G401 (cell line): ENCODE results near the gene MARCHF4. TPM values are rescaled to one million over a fixed set of nuclear protein-coding genes. Genes with fewer than 3 reads are reported as not detected.
A peak's percentile ranks its signal among the peaks of the same experiment; 100 is the strongest.
"Not testable (repeated sequence)": the region's sequence is repeated elsewhere in the genome, so short reads cannot be mapped to it uniquely, and the experiment has no call there.

ENCODE experiments used
- DNase-seq: peaks from one replicate; pipeline ENCODE4 v3.0.0-alpha.2; 2015; ENCODE audit warnings: low spot score
- in situ Hi-C: cut with HindIII; loops from 2 replicates; pipeline ENCODE4 v1.10.0; 2016; ENCODE audit warnings: low sequenced_read_pairs, mixed read lengths
- total RNA-seq: library from RNA; depleted of rRNA; stranded (reverse); fragments of >200 nt; shearing (Covaris generic); gene quantifications from 2 replicates; pipeline ENCODE4 v1.2.3, GENCODE V29; 2014

Gene MARCHF4
- total RNA-seq, 1 experiment from 2014 or later, result 0.14 TPM

- no peak for DNase-seq
- in situ Hi-C loops, result no loop called here
These were observed 20.9 kb upstream of the MARCHF4 start for GRCh38 chr2:216392945-216393840.

GRCh38 chr2:216392018-216392562 lies 19.8 kb upstream of the MARCHF4 start:
- in situ Hi-C loops, result no loop called here
- DNase-seq, result peak; percentile 25

- DNase-seq, result no peak
- in situ Hi-C loops, result no loop called here
These were observed 19.1 kb upstream of the MARCHF4 start for GRCh38 chr2:216391401-216391800.

GRCh38 chr2:216389570-216389969 lies 17.3 kb upstream of the MARCHF4 start:
- in situ Hi-C loops, result no loop called here
- no peak for DNase-seq

- DNase-seq, result no peak
- in situ Hi-C loops, result no loop called here
These were observed 16.0 kb upstream of the MARCHF4 start for GRCh38 chr2:216388046-216388884.

- DNase-seq, result no peak
- in situ Hi-C loops, result no loop called here
These were observed 15.0 kb upstream of the MARCHF4 start for GRCh38 chr2:216387262-216387661.

- no peak for DNase-seq
- in situ Hi-C loops, result no loop called here
These were observed 13.2 kb upstream of the MARCHF4 start for GRCh38 chr2:216385478-216385877.

- in situ Hi-C loops, DNase-seq: not testable (repeated sequence)
These were observed 12.1 kb upstream of the MARCHF4 start for GRCh38 chr2:216384409-216384808.

GRCh38 chr2:216379977-216380376 lies 7.7 kb upstream of the MARCHF4 start:
- in situ Hi-C loops, result no loop called here
- DNase-seq, result no peak

- in situ Hi-C loops, result no loop called here
- no peak for DNase-seq
These were observed 3.0 kb upstream of the MARCHF4 start for GRCh38 chr2:216375286-216375685.

GRCh38 chr2:216373896-216374295 lies 1.6 kb upstream of the MARCHF4 start:
- in situ Hi-C loops, result no loop called here

GRCh38 chr2:216372761-216373291 lies 543 bp upstream of the MARCHF4 start:
- no peak for DNase-seq

More at GRCh38 chr2:216373896-216374295, 1.6 kb upstream of the MARCHF4 start:
- no peak for DNase-seq

GRCh38 chr2:216370961-216371712 lies 1.1 kb downstream of the MARCHF4 start:
- DNase-seq, result no peak
- in situ Hi-C loops, result no loop called here

More at GRCh38 chr2:216372761-216373291, 543 bp upstream of the MARCHF4 start:
- in situ Hi-C loops, result no loop called here

- no peak for DNase-seq
- in situ Hi-C loops, result no loop called here
These were observed 2.5 kb downstream of the MARCHF4 start for GRCh38 chr2:216369821-216370220.

- DNase-seq, result no peak
- in situ Hi-C loops, result no loop called here
These were observed 5.4 kb downstream of the MARCHF4 start for GRCh38 chr2:216366777-216367471.

- in situ Hi-C loops, result no loop called here
- no peak for DNase-seq
These were observed 6.8 kb downstream of the MARCHF4 start for GRCh38 chr2:216365518-216365917.

GRCh38 chr2:216363221-216363620 lies 9.1 kb downstream of the MARCHF4 start:
- no peak for DNase-seq
- in situ Hi-C loops, result no loop called here

GRCh38 chr2:216362730-216363129 lies 9.6 kb downstream of the MARCHF4 start:
- in situ Hi-C loops, result no loop called here
- no peak for DNase-seq
